ENCODE results near the gene TBX10. TPM values are rescaled to one million over a fixed set of nuclear protein-coding genes. Genes with fewer than 3 reads are reported as not detected.

Gene TBX10
- total RNA-seq, 6 donors from 2014 or later: not detected

DNA sequence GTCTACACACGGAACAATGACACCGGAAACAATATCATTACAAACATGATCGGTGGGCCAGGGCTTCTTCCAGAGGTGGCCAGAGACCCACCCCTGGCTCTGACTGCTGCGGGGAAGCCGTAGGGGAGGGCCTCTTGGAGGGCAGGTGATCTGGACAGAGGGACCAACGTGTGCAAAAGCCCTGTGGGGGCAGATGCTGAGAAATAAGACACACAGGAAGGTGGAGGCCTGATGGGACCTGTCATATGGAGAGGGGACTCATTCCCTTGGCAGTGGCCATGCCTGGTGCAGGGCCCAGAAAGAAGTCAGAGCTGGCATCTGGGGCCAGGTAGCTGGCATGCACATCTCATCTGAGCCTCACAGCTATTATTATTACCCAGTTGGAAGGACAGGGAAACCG, 33.8 kb upstream of the TBX10 start:
- Histone ChIP-seq H3K27ac (no peak overlapping the region), H3K9me3 (no peaks in the 10 kb centered on the region), H3K4me3 (no peak overlapping the region), H3K27me3 (no peaks in the 10 kb centered on the region), H3K36me3 (no peaks in the 10 kb centered on the region), H3K4me1 (peaks cover 0 to 6% (median 5%) of the 10 kb centered on the region in 4 donors)
- DNase-seq: no peak
- 86 to 89% methylated on average over 7 of the region's 7 CpGs for WGBS, 2 donors
- no peak for ATAC-seq (ENCODE audit: low FRiP score in 2 of 2)
- TF ChIP-seq EP300 (IDR thresholded peaks at IDR 0.05): no peak
- TF ChIP-seq, protein P1, sequence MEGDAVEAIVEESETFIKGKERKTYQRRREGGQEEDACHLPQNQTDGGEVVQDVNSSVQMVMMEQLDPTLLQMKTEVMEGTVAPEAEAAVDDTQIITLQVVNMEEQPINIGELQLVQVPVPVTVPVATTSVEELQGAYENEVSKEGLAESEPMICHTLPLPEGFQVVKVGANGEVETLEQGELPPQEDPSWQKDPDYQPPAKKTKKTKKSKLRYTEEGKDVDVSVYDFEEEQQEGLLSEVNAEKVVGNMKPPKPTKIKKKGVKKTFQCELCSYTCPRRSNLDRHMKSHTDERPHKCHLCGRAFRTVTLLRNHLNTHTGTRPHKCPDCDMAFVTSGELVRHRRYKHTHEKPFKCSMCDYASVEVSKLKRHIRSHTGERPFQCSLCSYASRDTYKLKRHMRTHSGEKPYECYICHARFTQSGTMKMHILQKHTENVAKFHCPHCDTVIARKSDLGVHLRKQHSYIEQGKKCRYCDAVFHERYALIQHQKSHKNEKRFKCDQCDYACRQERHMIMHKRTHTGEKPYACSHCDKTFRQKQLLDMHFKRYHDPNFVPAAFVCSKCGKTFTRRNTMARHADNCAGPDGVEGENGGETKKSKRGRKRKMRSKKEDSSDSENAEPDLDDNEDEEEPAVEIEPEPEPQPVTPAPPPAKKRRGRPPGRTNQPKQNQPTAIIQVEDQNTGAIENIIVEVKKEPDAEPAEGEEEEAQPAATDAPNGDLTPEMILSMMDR (IDR thresholded peaks at IDR 0.05): no peak
- no peak for TF ChIP-seq POLR2A (IDR thresholded peaks at IDR 0.05)
- no peak for TF ChIP-seq POLR2AphosphoS5 (IDR thresholded peaks at IDR 0.05)

- Histone ChIP-seq H3K27ac (no peak overlapping the region), H3K4me1 (peaks cover 0 to 6% (median 5%) of the 10 kb centered on the region in 4 donors), H3K4me3 (no peak overlapping the region), H3K27me3 (no peaks in the 10 kb centered on the region), H3K36me3 (no peaks in the 10 kb centered on the region), H3K9me3 (no peaks in the 10 kb centered on the region)
- no peak for ATAC-seq (ENCODE audit: low FRiP score in 2 of 2)
- DNase-seq: no peak
- TF ChIP-seq POLR2AphosphoS5 (IDR thresholded peaks at IDR 0.05) (no peak), POLR2A (IDR thresholded peaks at IDR 0.05) (no peak), EP300 (IDR thresholded peaks at IDR 0.05) (no peak)
- TF ChIP-seq, protein P1 (IDR thresholded peaks at IDR 0.05): no peak
- 61 to 76% methylated on average over 6 to 8 of the region's 8 CpGs for WGBS, 2 donors
These were observed 31.6 kb upstream of the TBX10 start for GRCh38 chr11:67671211-67671520.

DNA sequence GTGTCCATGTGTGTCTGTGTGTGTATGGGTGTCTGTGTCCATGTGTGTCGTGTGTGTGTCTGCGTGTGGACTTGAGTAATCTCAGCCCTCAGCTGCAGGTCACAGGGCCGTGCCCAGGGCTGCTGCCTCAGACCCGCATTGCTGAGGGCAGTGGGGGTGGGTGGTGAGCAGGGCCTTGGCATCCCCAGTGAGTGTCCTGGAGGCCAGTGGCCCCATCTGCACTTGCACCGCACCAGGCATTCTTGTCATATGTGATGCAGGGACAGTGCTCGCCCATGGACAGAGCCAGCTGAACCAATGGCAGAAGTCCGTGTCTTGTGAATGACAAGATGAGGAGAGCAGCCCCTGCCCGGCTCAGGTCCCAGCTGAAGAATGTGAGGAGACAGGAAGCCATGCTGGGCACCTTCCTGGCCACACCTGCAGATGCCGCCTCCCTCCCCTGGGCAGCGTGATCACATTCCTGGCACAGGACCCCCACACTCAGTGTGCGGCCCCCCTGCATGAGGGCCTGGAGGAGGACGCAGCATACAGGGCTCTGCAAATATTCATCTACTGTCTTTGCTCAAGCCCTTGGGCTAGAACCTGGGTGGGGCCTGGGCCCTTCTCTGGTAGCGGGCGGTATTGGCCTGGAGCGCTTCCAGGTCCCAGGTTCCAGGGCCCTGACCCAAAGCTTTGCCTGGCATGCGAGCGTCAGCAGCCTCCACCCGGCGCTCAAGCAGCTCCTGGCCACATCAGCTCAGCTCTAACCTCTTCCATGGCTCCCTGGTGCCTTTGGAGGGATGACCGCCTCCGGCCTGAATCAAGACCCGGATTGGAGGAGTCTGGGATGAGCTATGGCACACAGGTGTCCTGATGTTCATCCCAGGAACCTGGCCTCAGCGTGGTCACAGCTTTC, 31.0 kb upstream of the TBX10 start:
- TF ChIP-seq EP300 (IDR thresholded peaks at IDR 0.05) (no peak), POLR2AphosphoS5 (IDR thresholded peaks at IDR 0.05) (no peak), POLR2A (IDR thresholded peaks at IDR 0.05) (no peak)
- TF ChIP-seq, protein P1 (IDR thresholded peaks at IDR 0.05): no peak
- no peaks in the 10 kb centered on the region for H3K36me3 ChIP-seq
- peaks cover 0 to 6% (median 5%) of the 10 kb centered on the region in 4 donors for H3K4me1 ChIP-seq
- no peaks in the 10 kb centered on the region for H3K9me3 ChIP-seq
- H3K27me3 ChIP-seq: no peaks in the 10 kb centered on the region
- ATAC-seq (ENCODE audit: low FRiP score in 2 of 2): no peak
- no peak overlapping the region for H3K27ac ChIP-seq
- DNase-seq: peak in 1 of 2 donors; percentile 59
- WGBS, 2 donors: 82 to 90% methylated on average over 2 to 23 of the region's 23 CpGs
- no peak overlapping the region for H3K4me3 ChIP-seq

GRCh38 chr11:67668192-67668551, 28.6 kb upstream of the TBX10 start:
- no peak overlapping the region for H3K27ac ChIP-seq
- TF ChIP-seq, protein P1 (IDR thresholded peaks at IDR 0.05): no peak
- 52 to 58% methylated on average over 5 of the region's 5 CpGs for WGBS, 2 donors
- H3K4me1 ChIP-seq: no peaks in the 10 kb centered on the region
- no peaks in the 10 kb centered on the region for H3K27me3 ChIP-seq
- no peak for ATAC-seq (ENCODE audit: low FRiP score in 2 of 2)
- no peaks in the 10 kb centered on the region for H3K9me3 ChIP-seq
- no peak for DNase-seq
- no peaks in the 10 kb centered on the region for H3K36me3 ChIP-seq
- H3K4me3 ChIP-seq: no peak overlapping the region

Measured in upper lobe of left lung (tissue), 6 donors.